Uterus (tissue), 4 donors: Measurements from ENCODE around the gene OSBPL1A. TPM values are rescaled to one million over a fixed set of nuclear protein-coding genes. Genes with fewer than 3 reads are reported as not detected.

Source experiments
- DNase-seq, 2 donors: peaks; one replicate each; pipeline ENCODE4 v3.0.0-alpha.2; 2019 to 2020
- H3K27ac ChIP-seq, 2 donors: fragments of 200-600 bp; sonication (generic); 1 replicate in 1 of 2; 2 replicates in 1 of 2; pipeline ENCODE4 v1.5.1; 2016 to 2018
- H3K27me3 ChIP-seq, 2 donors: fragments of 200-600 bp; sonication (generic); one replicate each; pipeline ENCODE4 v1.5.1; 2018 to 2019; ENCODE audit warnings: control low read depth in 1 of 2
- H3K36me3 ChIP-seq, 2 donors: fragments of 200-600 bp; sonication (generic); one replicate each; pipeline ENCODE4 v1.5.1; 2019; ENCODE audit warnings: control low read depth in 1 of 2
- H3K4me1 ChIP-seq, 2 donors: fragments of 200-600 bp; sonication (generic); one replicate each; pipeline ENCODE4 v1.5.1; 2018 to 2019; ENCODE audit warnings: control low read depth in 1 of 2
- H3K4me3 ChIP-seq, 2 donors: fragments of 200-600 bp; sonication (generic); 1 replicate in 1 of 2; 2 replicates in 1 of 2; pipeline ENCODE4 v1.5.1; 2018 to 2019; ENCODE audit warnings: mild to moderate bottlenecking in 1 of 2
- H3K9me3 ChIP-seq, 2 donors: fragments of 200-600 bp; sonication (generic); one replicate each; pipeline ENCODE4 v1.5.1; 2019; ENCODE audit warnings: control low read depth in 1 of 2
- POLR2A ChIP-seq, 2 donors: fragments of 450-650 bp; IDR thresholded peaks; one replicate each; pipeline ENCODE4 v1.6.1; 2016; ENCODE audit warnings: antibody characterized with exemption in 2 of 2, mild to moderate bottlenecking in 1 of 2, moderate library complexity in 1 of 2
- intact Hi-C: fragments of 100-400 bp; cut with DNase I; formaldehyde crosslinking; loops from one replicate; pipeline ENCODE4 v1.15.1; 2023; ENCODE audit warnings: low total_unique reads
- total RNA-seq, 4 donors: library from RNA; depleted of rRNA in 3 of 4; stranded (reverse); fragments of >200 nt in 3 of 4; gene quantifications; one replicate each; pipeline versions ENCODE4 v1.1.0 to v1.2.4, GENCODE V29; 2014 to 2023
- TF ChIP-seq, protein P1 (sequence below), 4 experiments: fragments of 200-600 bp in 2 of 4; fragments of 450-650 bp in 2 of 4; sonication (generic) in 2 of 4; IDR thresholded peaks; one replicate each; pipeline ENCODE4 v1.5.1; 2016 to 2019; ENCODE audit warnings: antibody characterized with exemption in 4 of 4, mild to moderate bottlenecking in 2 of 4, moderate library complexity in 1 of 4
- donor health status: DM: yes; HTN: yes; CAD: no.

Gene OSBPL1A
- total RNA-seq, 4 donors from 2014 or later, result 49.4 to 72.4 (median 62.5) TPM

DNA sequence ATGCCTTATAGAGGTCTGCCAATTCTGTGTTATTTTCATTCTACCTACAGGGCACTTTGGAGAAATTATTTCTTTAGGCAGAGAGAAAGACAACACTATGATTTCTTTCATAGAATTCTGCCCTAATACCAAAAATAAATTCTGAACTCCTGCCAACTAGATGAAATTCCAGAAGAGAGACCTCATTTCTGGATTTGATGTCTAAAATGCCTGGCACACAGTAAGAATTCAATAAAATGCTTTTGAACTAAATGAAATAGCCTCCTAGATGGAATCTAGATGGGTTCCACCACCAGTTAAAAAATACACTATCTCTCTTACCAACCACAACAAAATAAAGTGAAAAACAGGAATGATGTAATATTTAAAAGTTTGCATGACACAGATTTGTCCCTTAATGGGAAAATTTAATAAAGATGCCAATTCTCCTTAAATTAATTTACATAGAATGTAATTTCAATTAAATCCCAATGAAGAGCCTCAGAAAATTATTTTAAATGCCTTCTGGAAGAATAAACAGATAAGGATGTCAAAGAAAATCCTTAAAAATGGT lies 75.0 kb downstream of the OSBPL1A start:
- H3K4me3 ChIP-seq, result no peak overlapping the region
- peaks cover 0 to 4% of the 10 kb centered on the region in 2 donors for H3K4me1 ChIP-seq
- H3K27me3 ChIP-seq, result no peaks in the 10 kb centered on the region
- TF ChIP-seq, protein P1, sequence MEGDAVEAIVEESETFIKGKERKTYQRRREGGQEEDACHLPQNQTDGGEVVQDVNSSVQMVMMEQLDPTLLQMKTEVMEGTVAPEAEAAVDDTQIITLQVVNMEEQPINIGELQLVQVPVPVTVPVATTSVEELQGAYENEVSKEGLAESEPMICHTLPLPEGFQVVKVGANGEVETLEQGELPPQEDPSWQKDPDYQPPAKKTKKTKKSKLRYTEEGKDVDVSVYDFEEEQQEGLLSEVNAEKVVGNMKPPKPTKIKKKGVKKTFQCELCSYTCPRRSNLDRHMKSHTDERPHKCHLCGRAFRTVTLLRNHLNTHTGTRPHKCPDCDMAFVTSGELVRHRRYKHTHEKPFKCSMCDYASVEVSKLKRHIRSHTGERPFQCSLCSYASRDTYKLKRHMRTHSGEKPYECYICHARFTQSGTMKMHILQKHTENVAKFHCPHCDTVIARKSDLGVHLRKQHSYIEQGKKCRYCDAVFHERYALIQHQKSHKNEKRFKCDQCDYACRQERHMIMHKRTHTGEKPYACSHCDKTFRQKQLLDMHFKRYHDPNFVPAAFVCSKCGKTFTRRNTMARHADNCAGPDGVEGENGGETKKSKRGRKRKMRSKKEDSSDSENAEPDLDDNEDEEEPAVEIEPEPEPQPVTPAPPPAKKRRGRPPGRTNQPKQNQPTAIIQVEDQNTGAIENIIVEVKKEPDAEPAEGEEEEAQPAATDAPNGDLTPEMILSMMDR (IDR thresholded peaks at IDR 0.05), result no peak
- TF ChIP-seq POLR2A (IDR thresholded peaks at IDR 0.05), result no peak
- intact Hi-C loops, result no loop called here
- H3K9me3 ChIP-seq, result no peaks in the 10 kb centered on the region
- H3K27ac ChIP-seq, result no peak overlapping the region
- no peak for DNase-seq
- H3K36me3 ChIP-seq, result no peaks in the 10 kb centered on the region

DNA sequence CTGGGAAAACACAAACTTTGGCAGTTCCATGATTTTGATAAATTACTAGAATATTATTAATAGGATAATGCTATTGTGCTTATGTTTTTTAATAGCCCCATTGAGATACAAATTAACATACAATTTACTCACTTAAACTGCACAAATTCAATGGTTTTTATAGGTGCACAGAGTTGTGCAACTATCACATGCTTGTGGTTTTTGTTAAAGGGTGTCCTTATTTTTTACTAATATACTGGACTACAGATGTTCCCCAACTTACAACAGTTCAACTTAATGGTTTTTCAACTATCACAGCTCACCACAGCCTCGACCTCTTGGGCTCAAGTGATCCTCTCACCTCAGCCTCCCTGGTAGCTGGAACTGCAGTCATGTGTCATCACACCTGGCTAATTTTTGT lies 76.6 kb downstream of the OSBPL1A start:
- no peak for TF ChIP-seq POLR2A (IDR thresholded peaks at IDR 0.05)
- TF ChIP-seq, protein P1 (IDR thresholded peaks at IDR 0.05), result no peak
- Histone ChIP-seq H3K27ac (no peak overlapping the region), H3K9me3 (no peaks in the 10 kb centered on the region), H3K27me3 (no peaks in the 10 kb centered on the region), H3K36me3 (no peaks in the 10 kb centered on the region), H3K4me1 (peaks cover 0 to 4% of the 10 kb centered on the region in 2 donors), H3K4me3 (no peak overlapping the region)
- DNase-seq, result no peak
- intact Hi-C loops, result no loop called here

DNA sequence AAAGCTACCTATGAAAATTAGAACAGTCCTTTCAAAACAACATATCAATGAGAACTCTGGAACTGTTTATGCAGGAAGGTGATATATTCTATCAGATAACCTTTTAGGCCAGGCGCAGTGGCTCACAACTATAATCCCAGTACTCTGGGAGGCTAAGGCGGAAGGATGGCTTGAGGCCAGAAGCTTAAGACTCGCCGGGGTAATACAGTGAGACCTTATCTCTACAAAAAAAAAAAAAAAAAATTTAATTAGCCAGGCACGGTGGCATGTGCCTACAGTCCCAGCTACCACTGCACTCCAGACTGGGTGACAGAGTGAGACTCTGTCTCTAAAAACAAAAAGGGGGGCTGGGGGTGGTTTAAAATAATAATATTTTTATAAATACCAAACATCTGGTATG lies 77.9 kb downstream of the OSBPL1A start:
- no peak for TF ChIP-seq POLR2A (IDR thresholded peaks at IDR 0.05)
- TF ChIP-seq, protein P1 (IDR thresholded peaks at IDR 0.05), result no peak
- no peak for DNase-seq
- no peaks in the 10 kb centered on the region for H3K36me3 ChIP-seq
- no peak overlapping the region for H3K4me3 ChIP-seq
- intact Hi-C loops, result no loop called here
- H3K27me3 ChIP-seq, result no peaks in the 10 kb centered on the region
- H3K4me1 ChIP-seq, result peaks cover 0 to 4% of the 10 kb centered on the region in 2 donors
- no peak overlapping the region for H3K27ac ChIP-seq
- no peaks in the 10 kb centered on the region for H3K9me3 ChIP-seq

DNA sequence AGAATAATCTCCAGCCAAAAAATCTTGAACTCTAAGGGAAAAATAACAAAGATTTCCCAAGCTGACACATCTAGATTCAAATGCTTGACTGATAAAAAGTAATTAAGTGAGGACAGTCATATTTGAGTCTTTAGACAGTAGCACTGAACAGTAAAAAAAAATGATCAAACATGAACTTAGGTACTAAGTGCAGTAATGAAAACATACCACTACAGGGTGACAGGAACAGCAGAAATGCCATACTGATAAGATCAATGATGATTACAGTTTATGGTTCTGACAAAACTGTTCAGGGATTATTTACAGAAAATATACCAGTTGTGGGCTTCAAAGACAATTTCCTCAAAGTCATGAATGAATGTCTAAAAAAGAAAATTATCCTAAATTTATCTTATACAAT lies 80.3 kb downstream of the OSBPL1A start:
- no peak for DNase-seq
- intact Hi-C loops, result no loop called here
- TF ChIP-seq, protein P1 (IDR thresholded peaks at IDR 0.05), result no peak
- TF ChIP-seq POLR2A (IDR thresholded peaks at IDR 0.05), result no peak
- Histone ChIP-seq H3K4me3 (no peak overlapping the region), H3K9me3 (no peaks in the 10 kb centered on the region), H3K4me1 (no peaks in the 10 kb centered on the region), H3K27ac (no peak overlapping the region), H3K27me3 (no peaks in the 10 kb centered on the region), H3K36me3 (no peaks in the 10 kb centered on the region)

DNA sequence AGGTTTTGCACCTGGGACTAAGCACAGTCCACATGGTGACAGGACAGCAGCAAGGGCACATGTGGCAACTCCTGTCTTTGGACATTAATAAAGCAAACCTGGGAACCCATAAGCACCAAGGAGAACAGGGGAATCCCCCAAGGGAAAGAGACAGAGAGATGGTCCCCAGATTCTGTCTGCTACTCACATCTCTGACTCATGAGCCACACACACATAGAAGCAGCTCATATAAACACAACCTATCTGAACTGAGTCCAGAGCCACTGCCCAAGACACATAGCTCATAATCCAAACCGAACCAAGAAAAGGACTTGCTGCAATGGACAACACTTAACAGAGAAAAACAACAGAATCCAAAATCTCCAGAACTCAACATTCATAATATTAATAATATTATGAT lies 82.5 kb downstream of the OSBPL1A start:
- Histone ChIP-seq H3K27me3 (no peaks in the 10 kb centered on the region), H3K36me3 (no peaks in the 10 kb centered on the region), H3K4me3 (no peak overlapping the region), H3K4me1 (no peaks in the 10 kb centered on the region), H3K27ac (no peak overlapping the region), H3K9me3 (no peaks in the 10 kb centered on the region)
- intact Hi-C loops, result no loop called here
- TF ChIP-seq, protein P1 (IDR thresholded peaks at IDR 0.05), result no peak
- TF ChIP-seq POLR2A (IDR thresholded peaks at IDR 0.05), result no peak
- DNase-seq, result no peak
